Activated B cell treated with CpG ODN at 0.5 μM for 24 hours (primary cell): ENCODE results near the gene IGF1. TPM values are rescaled to one million over a fixed set of nuclear protein-coding genes. Genes with fewer than 3 reads are reported as not detected.

Source experiments
- ATAC-seq: fragments of 200-7000 bp; cut with Tn5 transposase; one replicate; pipeline ENCODE4 v1.10.0; 2021; ENCODE audit warnings: low read depth, mild to moderate bottlenecking, moderate library complexity
- CTCF ChIA-PET: fragments of 350-600 bp; sonication (Branson Sonifier 250); formaldehyde crosslinking; loops from one replicate; lab custom pipeline; 2021; ENCODE audit warnings: antibody characterized with exemption; lab: Charles Lee
- POLR2A ChIA-PET: fragments of 350-600 bp; sonication (Branson Sonifier 250); formaldehyde crosslinking; loops from one replicate; lab custom pipeline; 2021; ENCODE audit warnings: antibody characterized with exemption; lab: Charles Lee
- DNase-seq: peaks from one replicate; pipeline ENCODE4 v3.0.0; 2022
- H3K27ac Mint-ChIP-seq: one replicate; pipeline ENCODE4 v1.8.0; 2020; ENCODE audit warnings: mixed read lengths
- H3K27me3 Mint-ChIP-seq: one replicate; pipeline ENCODE4 v1.8.0; 2021; ENCODE audit warnings: mixed read lengths
- H3K36me3 Mint-ChIP-seq: one replicate; pipeline ENCODE4 v1.8.0; 2021; ENCODE audit warnings: low read depth, mixed read lengths
- H3K4me1 Mint-ChIP-seq: one replicate; pipeline ENCODE4 v1.8.0; 2021; ENCODE audit warnings: mixed read lengths
- H3K4me3 Mint-ChIP-seq: one replicate; pipeline ENCODE4 v1.8.0; 2020; ENCODE audit warnings: mild to moderate bottlenecking, mixed read lengths
- H3K9me3 Mint-ChIP-seq: one replicate; pipeline ENCODE4 v1.8.0; 2020; ENCODE audit warnings: mixed read lengths
- CTCF ChIP-seq: fragments of 200-600 bp; IDR thresholded peaks from one replicate; pipeline ENCODE4 v1.8.0; 2022; ENCODE audit warnings: antibody characterized with exemption, mild to moderate bottlenecking
- intact Hi-C: fragments of 100-400 bp; cut with micrococcal nuclease; formaldehyde crosslinking; loops from one replicate; pipeline ENCODE4 v1.15.1; 2024
- total RNA-seq: library from RNA; stranded (reverse); gene quantifications from 2 replicates; pipeline ENCODE4 v1.2.3, GENCODE V29; 2022

The IGF1 gene
- total RNA-seq, 1 donor from 2014 or later, result not detected

- H3K27ac Mint-ChIP-seq, result no peak overlapping the region
- peaks cover 3% of the 10 kb centered on the region for H3K27me3 Mint-ChIP-seq
- H3K4me3 Mint-ChIP-seq, result no peak overlapping the region
- intact Hi-C loops, result no loop called here
- TF ChIP-seq CTCF, result no peak
- DNase-seq (no peak), ATAC-seq (no peak)
- ChIA-PET CTCF (no interaction called here), POLR2A (no interaction called here)
- H3K9me3 Mint-ChIP-seq, result no peaks in the 10 kb centered on the region
- H3K4me1 Mint-ChIP-seq, result no peaks in the 10 kb centered on the region
- no peaks in the 10 kb centered on the region for H3K36me3 Mint-ChIP-seq
Observed at GRCh38 chr12:102436867-102437266, 43.5 kb downstream of the IGF1 start.

- peaks cover 3% of the 10 kb centered on the region for H3K27me3 Mint-ChIP-seq
Observed at GRCh38 chr12:102435827-102436436, 44.4 kb downstream of the IGF1 start.

GRCh38 chr12:102433304-102433703, 47.1 kb downstream of the IGF1 start:
- Mint-ChIP-seq H3K36me3 (no peaks in the 10 kb centered on the region), H3K27me3 (no peaks in the 10 kb centered on the region), H3K4me3 (no peak overlapping the region), H3K9me3 (no peaks in the 10 kb centered on the region), H3K4me1 (no peaks in the 10 kb centered on the region), H3K27ac (no peak overlapping the region)
- CTCF ChIA-PET, result no interaction called here
- DNase-seq (no peak), ATAC-seq (no peak)
- intact Hi-C loops, result no loop called here
- no peak for TF ChIP-seq CTCF
- POLR2A ChIA-PET, result no interaction called here

More at GRCh38 chr12:102435827-102436436, 44.4 kb downstream of the IGF1 start:
- no peaks in the 10 kb centered on the region for H3K36me3 Mint-ChIP-seq
- intact Hi-C loops, result no loop called here
- no peak overlapping the region for H3K27ac Mint-ChIP-seq
- H3K4me1 Mint-ChIP-seq, result no peaks in the 10 kb centered on the region
- TF ChIP-seq CTCF, result no peak
- POLR2A ChIA-PET, result no interaction called here
- H3K4me3 Mint-ChIP-seq, result no peak overlapping the region
- DNase-seq (no peak), ATAC-seq (no peak)
- CTCF ChIA-PET, result no interaction called here
- no peaks in the 10 kb centered on the region for H3K9me3 Mint-ChIP-seq

GRCh38 chr12:102430661-102431060, 49.7 kb downstream of the IGF1 start:
- Mint-ChIP-seq H3K9me3 (no peaks in the 10 kb centered on the region), H3K4me3 (no peak overlapping the region), H3K27ac (no peak overlapping the region), H3K4me1 (no peaks in the 10 kb centered on the region), H3K27me3 (no peaks in the 10 kb centered on the region), H3K36me3 (no peaks in the 10 kb centered on the region)
- ChIA-PET CTCF (no interaction called here), POLR2A (no interaction called here)
- DNase-seq, result no peak
- intact Hi-C loops, result no loop called here
- no peak for ATAC-seq
- no peak for TF ChIP-seq CTCF

GRCh38 chr12:102429211-102430154, 50.9 kb downstream of the IGF1 start:
- Mint-ChIP-seq H3K4me3 (no peak overlapping the region), H3K4me1 (no peaks in the 10 kb centered on the region), H3K9me3 (no peaks in the 10 kb centered on the region), H3K27ac (no peak overlapping the region), H3K27me3 (no peaks in the 10 kb centered on the region), H3K36me3 (no peaks in the 10 kb centered on the region)
- intact Hi-C loops, result no loop called here
- no peak for ATAC-seq
- no peak for TF ChIP-seq CTCF
- no peak for DNase-seq
- CTCF ChIA-PET, result no interaction called here
- POLR2A ChIA-PET, result no interaction called here
